Brain microvascular endothelial cell (primary cell): ENCODE results near the gene RAB40A.
A peak's percentile ranks its signal among the peaks of the same experiment; 100 is the strongest.

Experiments
- DNase-seq: peaks from one replicate; pipeline ENCODE4 v3.0.0-alpha.2; 2020
- H3K27ac ChIP-seq: fragments of 250-450 bp; sonication (Bioruptor Pico); 2 replicates; pipeline ENCODE4 v1.5.1; 2020; ENCODE audit warnings: mild to moderate bottlenecking, moderate library complexity
- H3K27me3 ChIP-seq: fragments of 250-450 bp; sonication (Bioruptor Pico); replicated peaks from 2 replicates; pipeline ENCODE4 v1.5.1; 2020; ENCODE audit warnings: mild to moderate bottlenecking
- H3K36me3 ChIP-seq: fragments of 250-450 bp; sonication (Bioruptor Pico); replicated peaks from 2 replicates; pipeline ENCODE4 v1.5.1; 2020; ENCODE audit warnings: mild to moderate bottlenecking
- H3K4me3 ChIP-seq: 2 replicates; pipeline ENCODE4 v1.5.1; 2011; ENCODE audit warnings: low read depth, mild to moderate bottlenecking, control low read depth, low read length, moderate library complexity
- CTCF ChIP-seq: IDR thresholded peaks from 2 replicates; pipeline ENCODE4 v1.5.1; 2011; ENCODE audit warnings: low read depth, mild to moderate bottlenecking, moderate library complexity, low read length, control low read depth, inconsistent platforms; ENCODE audit errors: missing control alignments
- in situ Hi-C: cut with HindIII; loops from 2 replicates; pipeline ENCODE4 v1.10.0; 2017; ENCODE audit warnings: low sequenced_read_pairs, low pct_ligation_motif_present

Gene RAB40A

DNA sequence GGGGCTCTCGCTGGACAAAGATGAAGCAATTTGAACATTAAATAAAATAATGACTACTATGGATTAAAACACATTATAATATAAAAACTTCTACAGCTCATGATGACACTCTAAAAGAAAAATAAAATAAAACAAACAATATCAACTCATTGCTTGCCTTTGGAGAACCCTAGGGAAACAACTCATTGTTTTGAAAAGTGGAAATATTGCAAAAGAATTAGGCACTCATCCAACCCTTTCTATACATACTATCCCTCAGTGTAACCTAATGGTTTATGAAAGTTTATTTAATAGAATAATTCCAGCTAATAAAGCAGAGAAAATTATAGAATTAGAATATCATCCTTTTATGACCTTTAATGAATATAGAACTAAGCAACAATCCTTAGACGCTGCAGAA lies 718 bp downstream of the RAB40A start:
- Histone ChIP-seq H3K4me3 (no peak overlapping the region), H3K27ac (peak overlapping the region; percentile 65), H3K27me3 (no peaks in the 10 kb centered on the region), H3K36me3 (no peaks in the 10 kb centered on the region)
- DNase-seq: no peak
- TF ChIP-seq CTCF: no peak
- in situ Hi-C loops: no loop called here

DNA sequence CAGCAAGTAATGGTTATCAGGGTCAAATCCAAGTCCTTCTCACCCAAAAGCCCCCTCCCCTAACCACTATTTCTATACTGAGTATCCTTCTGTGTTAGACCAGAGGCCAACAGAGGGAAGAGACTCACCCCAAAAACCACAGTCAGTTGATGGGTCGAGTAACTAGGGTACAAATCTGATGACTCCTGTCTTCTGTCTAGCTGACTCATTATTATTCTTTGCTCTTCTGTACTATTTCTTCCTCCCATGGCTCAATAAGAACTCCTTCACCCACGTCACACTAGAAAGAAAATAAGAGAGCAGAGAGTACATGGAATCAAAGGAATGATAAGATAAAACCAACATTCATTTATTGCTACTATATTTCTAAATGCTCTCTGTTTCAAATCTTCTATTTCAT lies 2.0 kb downstream of the RAB40A start:
- H3K27ac ChIP-seq: peak overlapping the region; percentile 65

DNA sequence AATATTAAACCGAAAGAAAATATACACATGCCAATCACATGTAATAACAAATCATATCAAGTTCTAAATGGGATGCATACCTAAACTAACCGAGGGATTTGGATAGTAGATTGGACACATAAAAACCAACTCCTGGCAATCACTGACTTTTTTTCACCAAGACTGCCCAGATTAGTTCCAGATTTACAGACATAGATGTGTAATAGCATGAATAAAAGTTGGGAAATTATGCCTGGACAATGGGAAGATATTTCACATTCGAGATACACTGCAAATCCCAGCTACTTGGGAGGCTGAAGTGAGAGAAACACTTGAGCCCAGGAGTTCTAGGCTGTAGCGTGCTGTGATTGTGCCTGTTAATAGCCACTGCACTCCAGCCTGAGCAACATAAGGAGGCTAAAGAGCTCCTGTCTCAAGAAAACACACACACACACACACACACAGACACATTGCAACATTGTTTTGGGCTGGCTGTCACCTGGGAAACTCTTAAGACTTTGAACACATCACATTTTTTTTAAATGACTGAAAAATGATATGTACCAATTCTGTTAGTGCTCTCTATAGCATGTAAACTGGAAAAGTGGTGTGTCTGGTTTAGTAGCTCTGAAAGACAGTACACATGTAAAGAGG lies 5.7 kb downstream of the RAB40A start:
- no peak overlapping the region for H3K27ac ChIP-seq
- H3K4me3 ChIP-seq: no peak overlapping the region
- TF ChIP-seq CTCF: no peak
- in situ Hi-C loops: no loop called here
- DNase-seq: no peak
- H3K36me3 ChIP-seq: no peaks in the 10 kb centered on the region
- no peaks in the 10 kb centered on the region for H3K27me3 ChIP-seq

More for the DNA sequence above, 2.0 kb downstream of the RAB40A start:
- no peaks in the 10 kb centered on the region for H3K36me3 ChIP-seq
- no peak overlapping the region for H3K4me3 ChIP-seq
- DNase-seq: peak; percentile 59
- H3K27me3 ChIP-seq: no peaks in the 10 kb centered on the region
- in situ Hi-C loops: no loop called here
- TF ChIP-seq CTCF: no peak

DNA sequence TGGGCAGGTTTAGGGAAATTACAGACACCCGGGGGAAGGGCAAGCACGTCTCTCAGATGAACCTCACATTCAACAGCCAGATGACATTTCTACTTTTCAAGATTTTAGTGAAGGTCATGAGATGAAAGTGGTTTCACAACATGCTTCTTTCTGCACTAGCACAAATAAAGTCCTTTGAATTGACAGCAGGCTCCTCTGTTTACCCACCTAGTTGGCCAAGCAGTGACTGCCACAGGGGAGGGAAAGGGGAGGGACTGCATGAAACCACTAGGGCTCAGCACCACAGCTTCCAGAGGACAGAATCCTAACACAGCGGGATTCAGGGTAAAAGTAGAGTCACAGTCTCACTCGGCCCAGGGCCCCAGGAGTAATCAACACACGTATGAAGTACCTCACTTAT lies 6.2 kb downstream of the RAB40A start:
- in situ Hi-C loops: no loop called here
- TF ChIP-seq CTCF: no peak

DNA sequence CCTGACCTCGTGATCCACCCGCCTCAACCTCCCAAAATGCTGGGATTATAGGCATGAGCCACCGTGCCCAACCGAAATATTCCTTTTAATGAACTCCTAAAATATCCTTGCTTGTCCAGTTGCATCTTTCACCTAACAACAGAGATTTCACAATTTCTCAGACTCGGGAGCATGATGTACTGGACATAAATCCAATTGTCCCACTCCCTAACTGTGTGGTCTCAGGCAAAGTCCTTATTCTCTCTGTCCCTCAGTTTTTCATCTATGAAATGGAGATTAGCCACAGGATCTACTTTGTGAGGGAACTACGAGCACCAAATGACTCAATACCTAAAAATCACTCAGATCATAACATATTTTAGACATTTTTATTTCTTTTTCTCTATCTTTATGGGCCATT lies 9.3 kb downstream of the RAB40A start:
- H3K27me3 ChIP-seq: no peaks in the 10 kb centered on the region
- no peak for DNase-seq
- no peak overlapping the region for H3K27ac ChIP-seq
- no peaks in the 10 kb centered on the region for H3K36me3 ChIP-seq
- H3K4me3 ChIP-seq: no peak overlapping the region
- no peak for TF ChIP-seq CTCF
- in situ Hi-C loops: no loop called here

More for the DNA sequence above, 6.2 kb downstream of the RAB40A start:
- no peak for DNase-seq
- no peak overlapping the region for H3K4me3 ChIP-seq
- no peaks in the 10 kb centered on the region for H3K36me3 ChIP-seq
- H3K27ac ChIP-seq: no peak overlapping the region
- no peaks in the 10 kb centered on the region for H3K27me3 ChIP-seq

DNA sequence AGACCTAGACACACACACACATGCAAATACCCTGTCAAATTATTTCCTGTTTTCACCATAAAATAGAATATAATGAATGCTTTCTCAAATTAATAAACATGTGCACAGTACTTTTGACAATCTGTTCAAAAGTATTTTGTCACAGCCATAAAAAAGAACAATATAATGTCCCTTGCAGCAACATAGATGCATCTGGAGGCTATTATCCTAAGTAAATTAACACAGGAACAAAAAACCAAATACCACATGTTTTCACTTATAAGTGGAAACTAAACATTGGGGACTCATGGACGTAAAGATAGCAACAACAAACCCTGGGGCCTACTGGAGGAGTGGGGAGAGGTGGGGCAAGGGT lies 15.5 kb downstream of the RAB40A start:
- H3K27me3 ChIP-seq: no peaks in the 10 kb centered on the region
- H3K36me3 ChIP-seq: no peaks in the 10 kb centered on the region
- no peak for TF ChIP-seq CTCF
- no peak overlapping the region for H3K4me3 ChIP-seq
- no peak overlapping the region for H3K27ac ChIP-seq
- DNase-seq: no peak
- in situ Hi-C loops: no loop called here
